ENCODE data around the gene UBA52.
"Not testable (repeated sequence)": the region's sequence is repeated elsewhere in the genome, so short reads cannot be mapped to it uniquely, and the experiment has no call there.

The UBA52 gene

GRCh38 chr19:18593367-18594095 is 21.9 kb downstream of the UBA52 start:
- DNase-seq = no peak

- no peak for DNase-seq
Observed at GRCh38 chr19:18594096-18594823, 22.6 kb downstream of the UBA52 start.

GRCh38 chr19:18594824-18595373 is 23.2 kb downstream of the UBA52 start:
- DNase-seq = no peak

- DNase-seq = no peak
Observed at GRCh38 chr19:18595475-18595874, 23.8 kb downstream of the UBA52 start.

- no peak for DNase-seq
Observed at GRCh38 chr19:18596752-18597157, 25.1 kb downstream of the UBA52 start.

GRCh38 chr19:18597809-18598660 is 26.4 kb downstream of the UBA52 start:
- no peak for DNase-seq

- no peak for DNase-seq
Observed at GRCh38 chr19:18599485-18599884, 27.8 kb downstream of the UBA52 start.

GRCh38 chr19:18600692-18601397 is 29.2 kb downstream of the UBA52 start:
- not testable (repeated sequence) for DNase-seq

GRCh38 chr19:18601875-18602274 is 30.2 kb downstream of the UBA52 start:
- DNase-seq = no peak

GRCh38 chr19:18603255-18603957 is 31.7 kb downstream of the UBA52 start:
- DNase-seq = no peak

- DNase-seq = no peak
Observed at GRCh38 chr19:18603958-18604819, 32.5 kb downstream of the UBA52 start.

GRCh38 chr19:18604820-18605159 is 33.1 kb downstream of the UBA52 start:
- DNase-seq = no peak

GRCh38 chr19:18605196-18605545 is 33.5 kb downstream of the UBA52 start:
- no peak for DNase-seq

- DNase-seq = no peak
Observed at GRCh38 chr19:18605546-18606280, 34.1 kb downstream of the UBA52 start.

GRCh38 chr19:18606281-18607225 is 34.9 kb downstream of the UBA52 start, which contains the start of gene CRLF1:
TSS of gene CRLF1 (minus strand) at chr19:18606799. CDS start at chr19:18606656, 143 bp downstream.
- DNase-seq = no peak

- no peak for DNase-seq
Observed at GRCh38 chr19:18607226-18608101, 35.8 kb downstream of the UBA52 start.

GRCh38 chr19:18608102-18608804 is 36.6 kb downstream of the UBA52 start:
- no peak for DNase-seq

Measured in NCI-H1048 (cell line).